RPMI7951 (cell line): Measurements from ENCODE around the gene CCDC40. TPM values are rescaled to one million over a fixed set of nuclear protein-coding genes. Genes with fewer than 3 reads are reported as not detected.
"Not testable (repeated sequence)": the region's sequence is repeated elsewhere in the genome, so short reads cannot be mapped to it uniquely, and the experiment has no call there.

Experiments
- DNase-seq: peaks from one replicate; pipeline ENCODE4 v3.0.0-alpha.2; 2012; ENCODE audit warnings: low read depth
- total RNA-seq: library from RNA; depleted of rRNA; stranded (reverse); fragments of >200 nt; shearing (Covaris generic); gene quantifications from 2 replicates; pipeline ENCODE4 v1.2.3, GENCODE V29; 2014; rRNA removed

The CCDC40 gene, protein sequence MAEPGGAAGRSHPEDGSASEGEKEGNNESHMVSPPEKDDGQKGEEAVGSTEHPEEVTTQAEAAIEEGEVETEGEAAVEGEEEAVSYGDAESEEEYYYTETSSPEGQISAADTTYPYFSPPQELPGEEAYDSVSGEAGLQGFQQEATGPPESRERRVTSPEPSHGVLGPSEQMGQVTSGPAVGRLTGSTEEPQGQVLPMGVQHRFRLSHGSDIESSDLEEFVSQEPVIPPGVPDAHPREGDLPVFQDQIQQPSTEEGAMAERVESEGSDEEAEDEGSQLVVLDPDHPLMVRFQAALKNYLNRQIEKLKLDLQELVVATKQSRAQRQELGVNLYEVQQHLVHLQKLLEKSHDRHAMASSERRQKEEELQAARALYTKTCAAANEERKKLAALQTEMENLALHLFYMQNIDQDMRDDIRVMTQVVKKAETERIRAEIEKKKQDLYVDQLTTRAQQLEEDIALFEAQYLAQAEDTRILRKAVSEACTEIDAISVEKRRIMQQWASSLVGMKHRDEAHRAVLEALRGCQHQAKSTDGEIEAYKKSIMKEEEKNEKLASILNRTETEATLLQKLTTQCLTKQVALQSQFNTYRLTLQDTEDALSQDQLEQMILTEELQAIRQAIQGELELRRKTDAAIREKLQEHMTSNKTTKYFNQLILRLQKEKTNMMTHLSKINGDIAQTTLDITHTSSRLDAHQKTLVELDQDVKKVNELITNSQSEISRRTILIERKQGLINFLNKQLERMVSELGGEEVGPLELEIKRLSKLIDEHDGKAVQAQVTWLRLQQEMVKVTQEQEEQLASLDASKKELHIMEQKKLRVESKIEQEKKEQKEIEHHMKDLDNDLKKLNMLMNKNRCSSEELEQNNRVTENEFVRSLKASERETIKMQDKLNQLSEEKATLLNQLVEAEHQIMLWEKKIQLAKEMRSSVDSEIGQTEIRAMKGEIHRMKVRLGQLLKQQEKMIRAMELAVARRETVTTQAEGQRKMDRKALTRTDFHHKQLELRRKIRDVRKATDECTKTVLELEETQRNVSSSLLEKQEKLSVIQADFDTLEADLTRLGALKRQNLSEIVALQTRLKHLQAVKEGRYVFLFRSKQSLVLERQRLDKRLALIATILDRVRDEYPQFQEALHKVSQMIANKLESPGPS
- total RNA-seq = 1.3 and 1.6 TPM in 2 replicates

DNA sequence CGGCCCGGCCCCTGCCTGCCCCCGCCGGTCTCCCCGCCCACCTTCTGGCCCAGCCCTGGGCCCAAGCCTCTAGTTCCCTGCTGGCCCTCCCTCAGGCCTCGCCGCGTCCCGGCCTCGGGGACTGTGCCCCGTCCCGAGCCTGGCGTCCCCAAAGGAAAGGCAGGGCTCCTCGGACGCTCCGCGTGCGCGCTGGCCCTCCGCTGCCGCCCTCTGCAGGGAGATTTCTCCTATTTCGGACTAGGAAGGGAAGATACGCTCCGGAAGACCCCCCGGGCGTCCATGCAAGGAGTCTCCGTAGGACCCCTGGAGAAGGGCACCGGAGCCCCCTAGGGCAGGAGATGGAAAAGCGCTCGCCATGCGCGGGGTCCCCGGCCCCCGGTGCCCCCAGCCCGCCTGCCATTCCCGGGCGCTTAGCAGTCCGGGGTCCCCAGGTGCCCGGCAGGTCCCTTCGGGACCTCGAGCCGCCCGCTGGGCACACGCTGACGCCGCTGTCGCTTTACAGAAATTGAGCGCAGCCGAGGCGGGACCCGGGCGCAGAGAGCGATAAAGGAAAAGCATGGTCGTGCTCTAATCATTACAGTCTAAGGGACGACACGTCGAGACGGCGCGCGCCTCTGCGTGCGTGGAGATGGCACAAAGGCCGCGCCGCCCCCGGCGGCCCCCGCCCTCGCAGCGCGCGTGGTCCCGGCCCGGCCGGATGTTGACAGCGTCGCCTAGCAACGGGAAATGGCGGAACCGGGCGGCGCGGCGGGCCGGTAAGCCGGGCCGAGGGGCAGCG lies at the start of gene CCDC40:
TSS of gene CCDC40 (plus strand) at position 706 of the 778 bp plus-strand sequence. CDS start at position 727, 21 bp downstream.
- DNase-seq = peak; percentile 78

DNA sequence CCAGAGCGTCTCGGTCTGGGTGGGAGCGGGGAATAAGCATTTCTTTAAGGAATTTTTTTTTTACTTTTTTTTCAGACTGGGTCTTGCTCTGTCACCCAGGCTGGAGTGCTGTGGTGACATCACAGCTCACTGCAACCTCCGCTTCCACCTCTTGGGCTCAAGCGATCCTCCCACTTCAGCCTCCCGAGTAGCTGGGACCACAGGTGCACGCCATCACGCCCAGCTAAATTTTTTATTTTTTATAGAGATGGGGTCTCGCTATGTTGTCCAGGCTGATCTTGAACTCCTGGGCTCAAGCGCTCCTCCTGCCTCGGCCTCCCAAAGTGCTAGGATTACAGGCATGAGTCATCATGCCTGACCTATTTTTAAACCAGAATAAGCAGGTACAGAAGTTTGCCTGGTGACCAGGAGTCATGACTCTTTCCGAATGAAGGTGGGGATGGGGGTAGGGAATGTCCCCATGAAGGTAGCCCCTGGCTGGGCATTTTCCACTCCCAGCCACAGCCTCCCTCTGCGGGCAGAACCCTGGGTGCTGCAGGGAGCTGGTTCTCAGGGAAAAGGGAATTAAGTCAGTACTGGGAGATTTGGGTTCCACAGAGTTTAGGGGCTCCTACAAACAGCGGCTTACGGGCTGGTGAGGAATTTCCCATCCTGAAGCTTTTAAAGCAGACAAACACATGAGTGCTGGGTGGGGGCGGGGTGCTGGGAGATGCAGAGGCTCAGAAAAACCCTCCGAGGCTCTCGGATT lies 49.1 kb upstream of the CCDC40 start:
- peak; percentile 39 for DNase-seq

DNA sequence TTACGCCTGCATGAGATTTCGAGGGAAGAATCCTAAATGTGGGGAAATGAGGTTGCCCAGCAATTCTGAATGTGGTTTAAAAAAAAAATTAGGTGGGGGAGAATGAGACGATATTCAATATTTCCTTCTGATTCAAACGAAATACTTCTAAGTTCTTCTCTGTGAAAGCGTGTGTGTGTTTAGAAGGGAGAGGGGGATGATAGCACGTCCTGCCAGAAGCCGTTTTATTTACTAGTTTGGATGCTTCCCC lies 48.6 kb upstream of the CCDC40 start:
- no peak for DNase-seq

DNA sequence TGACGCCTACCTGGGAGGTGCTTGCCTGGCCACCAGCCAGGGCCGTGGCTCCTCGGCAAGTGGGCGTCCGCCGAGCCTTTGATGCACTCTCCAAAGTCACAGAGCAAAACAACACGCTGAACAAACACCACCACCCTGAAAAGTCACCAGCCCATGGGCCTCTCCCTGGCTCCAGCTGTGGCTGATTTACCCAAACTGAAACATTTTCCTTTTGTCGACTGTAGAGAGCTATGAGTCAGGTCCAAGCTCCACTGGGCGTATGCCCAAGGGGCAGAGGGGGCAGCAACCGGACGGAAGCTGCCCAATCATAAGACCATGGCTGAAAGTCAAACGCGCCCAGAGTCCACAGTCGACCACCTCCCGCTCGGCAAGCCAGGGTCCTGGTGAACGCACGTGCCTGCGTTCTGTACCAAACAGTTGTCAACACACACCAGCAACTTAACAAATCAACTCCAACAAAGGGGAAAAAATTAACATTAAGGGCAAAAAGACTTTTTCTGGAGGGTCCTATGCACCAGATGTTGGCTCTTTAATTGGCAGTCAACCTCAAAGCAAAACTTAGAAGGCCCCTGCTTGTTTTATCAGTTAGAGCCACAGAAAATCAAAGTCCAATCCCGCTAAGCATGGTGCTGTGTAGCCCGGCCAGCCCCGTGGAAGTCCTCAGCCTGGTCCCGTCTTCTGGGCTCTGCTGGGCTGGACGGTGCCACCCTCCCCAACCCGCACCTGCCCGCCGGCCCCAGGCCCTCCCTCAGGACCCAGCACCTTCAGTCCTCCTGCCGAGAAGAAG lies 48.1 kb upstream of the CCDC40 start:
- DNase-seq = peak; percentile 91

DNA sequence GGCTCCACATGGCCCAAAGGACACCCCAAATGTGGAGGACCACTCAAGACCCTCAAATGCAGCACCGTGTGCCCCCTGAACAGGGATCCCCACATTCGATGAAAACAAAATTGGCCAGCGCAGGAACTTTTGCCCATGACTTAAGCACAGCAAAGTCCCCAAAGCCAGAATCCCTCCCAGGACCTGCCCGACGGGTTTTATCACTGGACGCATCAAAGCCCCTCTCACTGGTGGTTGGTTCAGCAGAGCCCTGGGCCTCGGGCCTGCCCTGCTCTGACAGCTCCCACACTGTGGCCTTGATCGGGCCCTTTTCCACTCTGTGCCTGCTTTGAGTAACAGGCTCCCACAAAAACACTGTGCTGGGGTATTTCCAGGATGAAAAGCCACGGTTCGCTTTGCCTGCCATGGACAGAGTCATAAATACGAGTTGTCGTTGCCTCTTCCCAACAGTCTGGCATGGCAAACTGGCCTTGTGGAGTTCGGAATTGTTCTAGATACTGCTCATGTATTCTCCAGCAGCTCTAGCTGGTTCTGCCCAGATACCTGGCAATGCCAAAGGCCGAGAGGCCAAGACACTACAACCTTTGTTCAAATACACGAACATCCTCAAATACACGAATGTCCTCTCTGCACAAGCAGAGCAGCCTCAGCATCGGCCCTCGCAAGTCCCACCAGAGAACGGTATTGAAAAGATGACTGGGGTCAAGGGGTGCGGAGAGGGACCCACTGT lies 47.2 kb upstream of the CCDC40 start:
- DNase-seq = no peak

DNA sequence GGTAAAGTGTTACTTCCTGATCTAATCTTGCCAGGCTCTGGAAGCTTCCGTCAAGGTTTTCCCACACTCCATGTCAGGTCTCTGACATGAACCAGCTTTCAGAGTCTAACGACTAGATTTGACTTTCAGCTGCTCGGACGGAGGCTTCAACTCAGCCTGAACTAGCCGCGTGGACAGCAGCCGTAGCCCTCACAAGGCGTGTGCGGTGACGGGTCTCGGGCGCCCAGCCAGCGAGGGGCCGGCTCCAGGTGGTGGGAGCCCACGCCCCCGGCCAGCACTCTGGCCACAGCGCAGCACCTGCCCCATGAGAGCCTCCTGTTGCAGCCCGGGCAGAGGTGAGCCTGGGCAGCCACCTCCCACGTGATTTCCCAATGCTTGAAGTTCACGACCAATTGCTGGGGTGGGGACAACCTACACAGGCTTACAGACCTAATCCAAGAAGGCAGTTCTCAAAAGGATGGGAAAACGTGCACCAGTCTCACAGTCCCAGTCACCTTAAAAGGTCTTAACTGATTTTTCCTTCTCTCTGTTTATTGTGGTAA lies 46.3 kb upstream of the CCDC40 start:
- DNase-seq = no peak

DNA sequence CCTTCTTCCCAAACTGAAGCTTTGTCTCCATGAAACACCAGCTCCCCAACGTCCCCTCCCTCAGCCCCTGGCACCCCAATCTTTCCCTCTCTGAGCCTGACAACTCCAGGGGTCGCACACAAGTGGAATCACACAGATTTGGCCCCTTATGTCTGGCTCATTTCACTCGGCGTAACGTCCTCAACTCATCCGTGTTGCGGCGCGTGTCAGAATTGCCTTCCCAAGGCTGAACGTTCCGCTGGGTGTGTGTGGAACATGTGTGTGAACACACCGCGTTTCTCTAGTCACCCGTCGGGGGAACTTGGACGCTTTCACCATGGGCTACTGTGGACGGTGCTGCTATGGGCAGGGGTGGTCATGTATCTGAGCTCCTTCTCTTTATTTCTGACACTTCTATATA lies 45.7 kb upstream of the CCDC40 start:
- no peak for DNase-seq

DNA sequence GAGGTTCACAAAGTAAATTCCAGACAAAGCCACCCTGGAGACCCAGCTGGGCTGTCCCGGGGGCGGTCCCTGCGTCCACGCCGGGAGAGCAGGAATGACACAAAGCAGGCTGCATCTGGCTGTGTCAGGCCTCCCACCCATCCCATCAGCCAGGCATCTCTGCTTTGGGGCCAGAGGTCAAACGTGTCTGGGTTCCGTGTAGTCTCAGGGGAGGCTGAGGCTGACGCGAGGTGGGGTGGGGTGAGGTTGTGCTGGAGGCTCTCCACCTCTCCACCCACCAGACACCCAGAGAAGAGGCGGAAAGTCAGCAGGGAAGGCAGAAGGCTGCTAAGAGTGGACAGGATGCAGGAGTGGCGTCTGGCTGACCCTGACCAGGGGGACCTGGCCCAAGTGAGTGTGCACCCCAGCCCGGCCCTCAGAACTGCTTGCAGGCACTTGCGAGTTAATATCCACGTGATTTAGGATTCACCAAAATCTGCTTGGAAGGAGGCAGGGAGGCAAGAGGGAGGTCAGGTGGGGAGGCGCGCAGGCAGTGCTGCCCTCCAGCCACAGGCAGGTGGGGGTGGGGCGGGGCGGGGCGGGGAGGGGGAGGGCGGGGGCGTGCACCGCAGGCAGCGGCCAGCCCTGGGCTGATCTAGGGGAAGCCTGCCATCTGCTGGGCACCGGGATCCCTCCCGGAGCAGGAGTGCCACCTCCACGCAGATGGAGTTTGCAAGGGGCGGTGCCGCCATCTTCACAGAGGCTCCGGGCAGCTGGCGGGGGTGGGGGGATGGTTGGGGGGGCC lies 45.1 kb upstream of the CCDC40 start:
- peak; percentile 65 for DNase-seq

DNA sequence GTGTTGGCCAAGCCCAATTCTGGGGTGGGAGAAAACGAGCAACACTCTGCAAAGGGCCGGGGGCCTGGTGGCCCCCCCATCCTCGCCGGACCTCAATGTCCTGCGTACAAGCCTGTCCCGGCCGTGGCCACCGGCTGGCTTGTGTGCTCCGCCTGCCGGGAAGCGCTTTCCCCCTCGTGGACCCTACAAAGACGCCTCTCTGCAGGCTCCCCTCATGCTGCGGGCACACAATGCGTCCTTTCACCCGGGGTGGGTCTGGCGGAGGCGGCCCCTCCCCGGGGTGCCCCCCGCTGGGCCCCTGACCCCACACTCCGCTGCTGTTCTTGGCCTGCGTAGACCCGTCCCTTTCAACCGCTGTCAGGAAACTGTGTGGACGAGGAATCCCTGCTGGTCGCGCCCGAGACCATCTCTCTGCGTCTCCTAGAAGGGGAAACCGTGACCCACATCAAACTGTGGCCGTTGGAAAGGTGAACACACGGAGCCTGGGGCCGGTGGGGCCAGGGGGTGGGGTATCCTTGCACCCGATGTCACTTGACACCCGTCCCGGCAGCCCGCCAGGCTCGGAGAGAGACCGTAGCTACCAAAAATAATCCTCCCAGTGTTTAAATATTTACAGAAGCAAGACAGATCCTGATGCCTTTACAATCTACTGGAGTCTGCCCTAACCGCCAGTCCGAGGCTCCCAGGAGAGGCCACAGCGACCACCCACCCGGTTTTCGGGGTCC lies 44.4 kb upstream of the CCDC40 start:
- DNase-seq = no peak

DNA sequence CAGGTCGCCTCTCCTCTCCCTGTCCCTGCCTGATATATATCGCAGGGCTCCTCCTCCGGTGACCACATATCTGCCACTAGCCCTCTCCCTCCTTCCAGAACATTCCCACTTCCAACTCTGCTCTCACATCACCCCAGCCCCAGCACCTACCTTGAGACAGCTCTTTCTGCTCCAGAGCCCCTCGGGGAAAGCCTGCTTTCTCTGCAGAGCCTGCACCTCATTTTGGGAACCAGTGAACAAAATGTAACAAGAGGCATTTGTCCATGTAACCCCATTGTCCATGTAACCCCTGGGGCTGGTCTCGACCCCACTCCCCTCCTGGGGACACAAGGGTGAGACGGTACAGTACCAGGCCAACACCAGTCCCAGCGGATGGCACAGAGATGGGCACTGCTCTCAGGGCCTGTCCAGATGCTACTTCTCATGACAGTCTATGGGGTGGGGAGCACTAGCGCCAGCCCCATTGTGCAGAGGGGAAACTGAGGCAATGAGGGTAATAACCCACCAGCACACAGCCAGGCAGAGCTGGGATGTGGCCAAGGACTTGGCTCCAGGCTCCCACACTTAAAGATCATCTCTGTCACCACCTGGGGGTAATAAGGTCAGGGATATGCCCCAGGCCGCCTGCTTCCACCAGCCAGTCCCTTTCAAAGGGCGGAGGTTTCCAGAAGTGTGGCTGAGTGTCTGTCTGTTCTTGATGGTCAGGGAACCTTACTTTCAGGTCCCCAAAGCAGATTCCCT lies 43.6 kb upstream of the CCDC40 start:
- DNase-seq = no peak

DNA sequence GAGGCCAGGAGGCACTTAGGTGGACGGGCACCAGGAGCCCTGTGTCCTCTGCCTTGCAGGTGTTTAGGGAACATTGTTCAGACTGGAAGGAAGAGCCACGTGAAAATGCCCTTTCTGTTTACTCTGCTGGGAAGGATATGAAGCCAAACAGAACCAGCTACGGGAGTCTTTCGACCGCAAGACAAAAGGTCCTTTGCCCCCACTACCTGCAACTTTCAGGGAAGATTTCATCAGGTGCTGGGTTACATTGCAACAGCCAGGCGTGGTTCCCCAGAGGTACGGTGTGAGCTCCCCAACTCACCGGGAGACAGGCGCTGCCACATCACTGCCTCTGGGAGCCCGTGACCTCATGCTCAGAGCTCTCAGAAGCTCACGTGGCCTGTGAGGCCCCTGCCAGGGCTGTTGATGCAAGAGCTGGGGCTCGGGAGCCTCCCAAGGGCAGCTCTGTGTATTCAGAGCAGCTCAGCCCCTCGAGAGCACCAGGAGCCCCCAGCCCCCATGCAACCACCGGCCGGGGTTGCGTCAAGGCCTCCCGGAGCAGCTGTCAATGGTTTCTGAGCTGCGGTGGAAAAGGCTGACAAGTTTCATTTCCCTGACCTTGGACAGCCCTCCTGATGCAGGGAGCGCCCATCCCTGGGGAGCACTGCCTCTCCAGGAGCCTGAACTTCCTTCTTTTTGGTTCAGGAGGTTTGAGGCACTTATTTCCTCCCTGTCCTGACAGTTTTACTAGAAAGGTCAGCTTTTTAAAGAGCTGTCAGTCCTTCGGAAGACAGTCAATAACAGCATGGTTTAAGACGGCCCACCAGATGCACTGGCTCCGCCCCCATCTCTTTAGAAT lies 42.8 kb upstream of the CCDC40 start:
- peak; percentile 60 for DNase-seq

DNA sequence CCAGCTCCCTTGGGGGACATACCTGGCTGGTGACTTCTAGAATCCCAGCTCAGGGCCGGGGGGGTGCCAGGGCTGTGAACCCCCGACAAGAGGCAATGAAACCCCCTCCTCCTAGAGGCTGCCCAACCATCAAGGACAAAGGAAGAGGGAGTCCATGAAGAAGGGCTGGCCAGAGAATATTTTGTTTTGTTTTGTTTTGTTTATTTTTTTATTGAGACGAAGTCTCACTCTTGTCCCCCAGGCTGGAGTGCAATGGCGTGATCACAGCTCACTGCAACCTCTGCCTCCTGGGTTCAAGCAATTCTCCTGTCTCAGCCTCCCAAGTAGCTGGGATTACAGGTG lies 42.2 kb upstream of the CCDC40 start:
- DNase-seq = not testable (repeated sequence)

DNA sequence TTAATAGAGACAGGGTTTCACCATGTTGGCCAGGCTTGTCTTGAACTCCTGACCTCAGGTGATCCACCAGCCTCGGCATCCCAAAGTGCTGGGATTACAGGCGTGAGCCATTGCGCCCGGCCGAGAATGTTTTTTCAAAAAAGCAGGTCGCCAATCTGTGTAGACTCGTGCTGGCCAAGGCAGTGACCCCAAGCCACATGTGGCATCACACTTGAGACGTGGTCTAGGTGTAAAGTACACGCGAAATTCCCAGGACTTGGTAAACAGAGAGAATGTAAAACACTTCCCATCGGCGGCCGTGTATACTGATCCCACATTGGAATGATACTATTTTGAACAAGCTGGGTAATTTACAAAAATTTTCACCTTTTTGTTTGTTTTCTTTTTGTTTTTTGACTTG lies 41.8 kb upstream of the CCDC40 start:
- DNase-seq = no peak

DNA sequence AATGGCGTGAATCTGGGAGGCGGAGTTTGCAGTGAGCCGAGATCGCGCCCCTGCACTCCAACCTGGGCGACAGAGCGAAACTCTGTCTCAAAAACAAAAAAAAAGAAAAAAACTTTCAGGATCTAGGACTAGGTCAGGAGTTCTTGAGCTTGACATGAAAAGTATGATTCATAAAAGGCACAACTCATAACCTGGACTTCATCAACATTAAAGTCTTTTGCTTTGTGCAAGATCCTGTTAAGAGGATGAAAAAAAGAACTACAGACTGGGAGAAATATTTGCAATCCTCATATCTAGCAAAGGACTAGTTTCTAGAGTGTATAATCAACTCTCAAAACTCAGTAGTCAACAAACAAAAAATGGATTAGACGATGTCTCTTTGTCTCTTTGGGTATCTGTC lies 40.7 kb upstream of the CCDC40 start:
- DNase-seq = no peak

DNA sequence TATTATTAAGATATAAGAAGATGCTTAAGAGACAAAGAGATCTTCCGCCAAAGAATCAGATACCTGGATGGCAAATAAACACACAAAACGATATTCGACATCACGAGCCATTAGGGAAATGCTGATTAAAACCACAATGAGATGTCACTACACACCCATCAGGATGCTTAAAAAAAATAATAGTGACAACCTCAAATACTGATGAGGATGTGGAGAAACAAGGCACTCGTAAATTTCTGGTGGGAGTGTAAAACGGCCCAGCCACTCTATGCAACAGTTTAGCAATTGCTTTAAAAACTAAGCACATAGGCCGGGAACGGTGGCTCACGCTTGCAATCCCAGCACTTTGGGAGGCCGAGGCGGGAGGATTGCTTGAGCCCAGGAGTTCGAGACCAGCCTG lies 40.2 kb upstream of the CCDC40 start:
- no peak for DNase-seq

DNA sequence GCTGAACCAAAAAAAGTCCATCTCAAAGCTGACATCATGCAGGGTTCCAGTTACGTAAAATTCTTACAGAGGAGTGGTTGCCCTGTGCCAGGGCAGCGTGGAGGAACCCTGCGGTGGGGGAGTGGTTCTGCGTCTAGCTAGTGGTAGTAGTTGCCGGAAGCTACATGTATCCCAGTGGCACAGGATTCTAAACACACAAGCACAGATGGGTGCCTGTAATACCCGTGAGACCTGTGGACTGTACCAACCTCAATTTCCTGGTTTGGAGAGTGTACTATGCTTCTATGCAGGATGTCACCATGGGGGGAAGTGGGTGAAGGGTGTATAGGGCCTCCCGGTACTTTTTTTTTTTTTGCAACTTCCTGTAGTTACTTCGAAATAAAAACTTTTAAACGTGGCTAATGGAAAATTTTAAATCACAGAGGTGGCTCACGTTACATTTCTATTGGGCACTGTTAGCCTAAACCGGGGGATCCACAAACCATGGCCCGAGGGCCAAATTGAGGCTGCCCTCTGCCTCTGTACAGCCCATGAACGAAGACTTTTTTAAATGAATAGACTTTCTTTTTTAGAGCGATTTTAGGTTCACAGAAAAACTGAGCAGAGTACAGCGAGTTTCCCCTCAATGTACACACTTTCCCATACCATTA lies 39.3 kb upstream of the CCDC40 start:
- DNase-seq = no peak
